GM18517 (cell line): ENCODE data around the gene SAMD4A.

ENCODE experiments used
- ATAC-seq: cut with Tn5 transposase; IDR thresholded peaks from one replicate; pipeline ENCODE4 v1.9.1; 2021; ENCODE audit warnings: mild to moderate bottlenecking, moderate library complexity; ENCODE audit not compliant: unreplicated experiment

Gene SAMD4A

DNA sequence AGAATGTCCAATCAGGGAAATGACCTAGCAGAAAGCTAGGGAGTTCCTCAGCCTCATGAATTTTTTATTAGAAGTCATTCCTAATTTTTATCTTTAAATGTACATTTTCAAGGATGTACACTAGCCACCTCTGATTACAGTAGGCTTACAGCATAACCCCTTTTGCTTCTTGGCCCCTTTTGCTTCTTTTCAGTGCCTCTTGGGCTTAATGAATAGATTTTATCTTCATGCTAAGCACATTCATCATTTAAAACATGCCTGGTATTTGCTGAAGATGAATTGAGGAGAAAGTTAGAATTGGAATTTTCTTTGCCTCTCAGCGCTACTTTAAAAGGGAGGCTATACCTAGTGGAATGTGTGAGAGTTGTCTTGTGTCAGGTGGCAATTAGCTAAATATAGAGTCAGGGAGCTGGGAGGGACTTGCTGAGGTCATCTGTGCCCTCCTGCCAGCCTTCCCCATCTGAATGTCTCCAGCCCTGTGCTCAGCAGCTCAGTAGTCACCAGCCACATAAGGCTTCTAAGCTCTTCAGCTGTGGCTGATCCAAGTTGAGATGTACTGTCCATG is 132.1 kb downstream of the SAMD4A start:
- no peak for ATAC-seq

GRCh38 chr14:54699735-54700134 is 132.8 kb downstream of the SAMD4A start:
- no peak for ATAC-seq

DNA sequence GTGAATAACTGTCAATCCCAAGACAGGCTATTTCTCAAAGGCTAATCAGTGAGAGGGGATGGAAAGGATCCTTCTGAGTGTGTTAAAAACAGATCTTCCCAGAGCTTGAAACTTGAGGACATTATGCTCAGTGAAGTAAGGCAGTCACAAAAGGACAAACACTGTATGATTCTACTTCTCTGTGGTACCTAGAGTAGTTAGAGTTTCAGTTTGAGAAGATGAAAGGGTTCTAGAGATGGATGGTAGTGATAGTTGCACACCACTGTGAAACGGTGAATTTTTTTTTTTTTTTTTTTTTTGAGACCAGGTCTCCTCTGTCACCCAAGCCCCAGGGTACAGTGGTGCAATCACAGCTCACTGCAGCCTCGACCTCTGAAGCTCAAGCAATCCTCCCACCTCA is 133.8 kb downstream of the SAMD4A start:
- ATAC-seq = no peak

DNA sequence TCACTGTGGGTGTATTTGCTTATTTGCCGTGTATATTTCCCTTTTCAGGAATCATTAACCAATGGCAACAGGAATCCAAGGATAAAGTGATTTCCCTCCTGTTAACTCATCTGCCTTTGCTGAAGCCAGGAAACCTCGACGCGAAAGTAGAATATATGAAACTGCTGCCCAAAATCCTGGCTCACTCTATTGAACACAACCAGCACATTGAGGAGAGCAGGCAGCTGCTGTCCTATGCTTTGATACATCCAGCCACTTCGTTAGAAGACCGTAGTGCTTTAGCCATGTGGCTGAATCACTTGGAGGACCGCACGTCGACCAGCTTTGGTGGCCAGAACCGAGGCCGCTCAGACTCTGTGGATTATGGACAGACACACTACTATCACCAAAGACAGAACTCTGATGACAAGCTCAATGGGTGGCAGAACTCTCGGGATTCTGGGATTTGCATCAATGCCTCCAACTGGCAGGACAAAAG is 135.1 kb downstream of the SAMD4A start:
- no peak for ATAC-seq

- no peak for ATAC-seq
These were observed 135.6 kb downstream of the SAMD4A start for GRCh38 chr14:54702492-54702891.

- no peak for ATAC-seq
These were observed 136.2 kb downstream of the SAMD4A start for GRCh38 chr14:54703082-54703481.

DNA sequence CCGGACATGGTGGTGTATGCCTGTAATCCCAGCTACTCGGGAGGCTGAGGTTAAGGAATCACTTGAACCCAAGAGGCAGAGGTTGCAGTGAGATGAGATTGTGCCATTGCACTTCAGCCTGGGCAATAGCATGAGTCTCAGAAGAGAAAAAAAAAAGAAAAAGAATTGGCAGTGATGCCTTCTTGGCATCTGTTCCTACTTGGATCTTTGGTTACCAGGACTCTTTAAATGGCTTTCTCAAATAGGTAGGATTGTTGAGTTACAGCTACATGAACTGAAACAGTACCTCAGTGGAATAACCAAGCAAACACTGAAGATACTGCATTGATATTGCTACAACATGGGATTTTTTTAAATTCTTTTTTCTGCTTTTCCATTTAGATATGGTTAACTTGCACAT is 136.8 kb downstream of the SAMD4A start:
- ATAC-seq = no peak

- ATAC-seq = no peak
These were observed 137.8 kb downstream of the SAMD4A start for GRCh38 chr14:54704768-54705167.

DNA sequence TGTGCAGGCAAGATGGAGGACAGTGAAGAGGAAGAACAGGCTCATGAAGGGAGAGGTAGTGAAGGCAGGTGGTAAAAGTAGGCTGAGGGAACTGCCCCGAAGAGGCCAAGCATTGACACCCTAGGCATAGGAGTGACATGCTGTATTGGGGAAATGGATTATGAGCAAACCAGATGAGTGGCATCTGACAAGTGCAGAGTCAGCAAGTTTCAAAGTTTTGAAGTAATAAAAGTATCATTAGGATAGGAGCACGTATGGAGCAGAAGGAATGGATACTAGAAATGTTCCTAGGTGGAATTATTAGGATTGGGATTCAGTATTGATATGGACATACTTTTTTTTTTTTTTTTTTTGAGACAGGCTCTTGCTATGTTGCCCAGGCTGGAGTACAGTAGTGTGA is 139.8 kb downstream of the SAMD4A start:
- no peak for ATAC-seq

DNA sequence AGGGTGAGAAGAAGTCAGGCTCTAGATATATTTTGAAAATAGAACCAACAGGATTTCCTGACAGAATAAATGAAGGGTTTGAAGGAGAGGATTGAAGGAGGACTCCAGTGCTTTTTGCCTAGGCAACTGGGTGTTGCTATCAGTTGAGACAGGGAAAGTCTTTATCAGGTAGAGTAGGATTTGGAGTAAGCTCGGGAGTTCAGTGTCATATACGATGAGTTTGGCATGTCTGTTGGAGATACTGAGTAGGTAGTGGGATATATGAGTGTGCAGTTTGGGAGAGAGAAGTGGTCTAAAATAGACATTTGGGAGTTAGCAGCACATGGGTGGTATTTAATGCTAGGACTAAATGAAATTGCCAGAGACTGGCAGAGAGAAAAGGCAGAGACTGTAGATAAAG is 141.2 kb downstream of the SAMD4A start:
- no peak for ATAC-seq

GRCh38 chr14:54708982-54709381 is 142.1 kb downstream of the SAMD4A start:
- no peak for ATAC-seq

GRCh38 chr14:54709444-54709843 is 142.5 kb downstream of the SAMD4A start:
- peak; percentile 86 for ATAC-seq

DNA sequence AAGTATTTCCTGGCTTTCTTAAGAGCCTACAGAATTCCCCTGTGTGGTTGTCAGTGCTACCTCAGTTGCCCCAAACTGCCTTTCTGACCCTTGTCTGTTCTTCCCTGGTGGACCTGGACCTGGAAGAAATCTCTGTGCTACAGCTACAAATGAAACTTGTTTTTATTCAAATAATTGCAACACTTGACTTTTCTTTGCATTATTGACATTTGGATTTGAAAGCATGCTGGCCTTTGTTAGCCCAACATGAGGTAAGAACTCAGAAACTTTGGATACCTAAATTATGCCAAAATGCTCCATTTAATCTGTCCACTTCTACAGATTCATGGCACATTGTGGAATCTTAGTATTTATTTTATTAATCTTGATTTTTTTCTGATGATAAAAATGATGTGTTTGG is 142.9 kb downstream of the SAMD4A start:
- ATAC-seq = no peak

- ATAC-seq = no peak
These were observed 144.4 kb downstream of the SAMD4A start for GRCh38 chr14:54711312-54711711.

GRCh38 chr14:54711812-54712464 is 145.0 kb downstream of the SAMD4A start:
- no peak for ATAC-seq

DNA sequence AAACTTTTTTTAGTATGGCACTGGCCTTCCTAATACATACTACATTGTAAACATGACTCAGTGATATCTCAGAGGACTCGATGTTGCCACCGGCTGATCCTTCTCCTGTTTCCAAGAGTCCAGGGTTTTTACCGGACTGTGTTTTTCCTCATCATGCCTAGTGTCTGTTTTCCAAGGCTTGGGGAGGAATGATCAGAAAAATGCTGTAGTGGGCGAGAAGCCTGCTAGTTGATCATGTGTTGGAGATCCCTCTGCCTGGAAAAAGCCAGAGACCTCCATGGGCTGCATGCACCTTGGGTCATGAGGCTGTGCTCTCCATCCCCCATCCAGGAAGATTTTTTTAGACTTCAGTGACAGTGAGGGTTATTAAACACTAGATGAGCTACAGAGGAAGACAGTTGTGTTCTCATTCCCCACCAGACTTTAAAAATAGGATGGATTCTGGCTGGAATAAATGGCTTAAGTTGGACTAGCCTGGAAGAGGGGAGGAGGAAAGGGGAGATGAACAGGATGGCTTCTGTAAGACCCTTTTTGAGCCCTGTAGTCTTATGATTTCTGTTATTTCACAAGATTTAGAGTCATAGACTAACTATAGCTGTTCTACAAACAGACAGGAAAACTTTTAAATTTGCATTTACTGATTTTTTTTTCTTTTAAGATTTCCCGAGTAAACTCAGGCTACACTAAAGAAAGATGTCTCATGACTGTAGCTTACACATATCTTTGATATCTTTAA is 145.7 kb downstream of the SAMD4A start:
- ATAC-seq = no peak

DNA sequence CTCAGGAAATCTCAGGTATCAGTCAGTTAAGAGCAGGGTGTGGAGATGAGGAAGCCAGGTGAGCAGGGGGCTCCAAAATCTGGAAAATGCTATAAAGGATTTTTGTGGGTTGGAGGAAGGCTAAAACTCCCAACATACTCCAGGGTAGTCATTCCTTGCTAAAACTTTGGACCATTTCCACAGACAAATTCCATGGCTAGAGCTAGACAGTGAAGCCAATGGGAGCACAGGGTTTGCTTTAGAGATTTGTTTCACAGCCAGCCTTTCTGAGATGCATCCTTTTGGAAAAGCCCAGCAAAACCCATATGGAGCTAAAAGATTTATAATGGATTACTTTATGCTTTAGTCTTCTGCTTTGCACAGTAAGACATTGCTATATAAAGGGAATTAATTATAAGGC is 146.5 kb downstream of the SAMD4A start:
- no peak for ATAC-seq

DNA sequence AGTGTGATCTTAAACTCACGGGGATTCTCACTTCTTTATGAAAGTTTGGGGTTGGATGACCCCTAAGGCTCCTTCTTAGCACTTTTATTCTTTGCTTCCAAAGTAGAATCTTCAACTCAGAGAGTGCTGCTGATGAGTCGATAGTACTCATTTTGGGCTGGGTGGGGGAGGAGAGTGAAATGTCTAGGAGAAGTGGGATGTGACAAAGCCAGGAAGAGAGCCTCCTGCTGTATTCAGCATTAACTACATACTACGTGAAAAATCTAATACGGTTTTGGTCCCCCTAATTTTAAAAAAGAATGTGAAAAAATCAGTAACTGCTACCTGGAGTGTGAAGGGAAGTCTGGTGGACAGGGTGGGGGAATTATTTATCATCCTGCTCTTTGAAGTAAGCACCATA is 148.3 kb downstream of the SAMD4A start:
- no peak for ATAC-seq

- no peak for ATAC-seq
These were observed 148.9 kb downstream of the SAMD4A start for GRCh38 chr14:54715811-54716210.

GRCh38 chr14:54716862-54717261 is 149.9 kb downstream of the SAMD4A start:
- ATAC-seq = no peak

DNA sequence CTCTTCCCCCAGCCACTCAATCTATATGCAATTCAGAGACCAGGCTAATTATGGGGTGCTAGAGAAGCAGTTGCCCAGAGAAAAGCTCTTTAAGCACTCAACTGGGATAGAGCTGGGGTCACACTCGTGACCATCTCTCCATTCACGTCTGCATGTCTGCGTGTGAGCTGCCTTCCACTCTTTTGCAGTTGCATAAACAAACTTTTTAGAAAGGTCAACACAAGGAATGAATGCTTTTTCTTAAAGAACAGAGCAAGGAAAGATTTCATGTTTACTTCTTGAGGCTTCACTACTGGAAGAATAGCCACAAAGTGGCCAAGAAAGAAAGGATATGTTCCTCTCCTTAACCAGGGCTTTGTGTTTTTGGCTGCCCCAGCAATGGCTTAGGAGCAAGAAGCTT is 151.1 kb downstream of the SAMD4A start:
- no peak for ATAC-seq

DNA sequence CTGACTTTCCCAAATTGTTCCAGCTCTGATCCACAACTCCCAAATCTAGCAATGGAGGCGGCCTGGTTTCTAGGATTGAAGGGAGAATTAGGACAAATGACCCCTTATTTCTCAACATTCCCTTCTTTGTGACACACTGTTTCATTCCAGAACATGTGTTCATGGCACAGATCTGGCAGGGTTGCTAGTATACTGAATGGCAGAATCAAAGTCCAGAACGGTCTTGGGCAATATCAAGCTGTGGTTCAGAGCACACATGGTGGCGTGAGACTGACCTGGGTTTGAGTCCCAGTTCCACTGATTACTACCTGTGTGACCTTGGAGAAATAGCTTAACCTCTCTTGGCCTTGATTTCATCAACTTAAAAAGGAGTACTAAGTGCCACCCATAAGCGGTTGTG is 152.5 kb downstream of the SAMD4A start:
- no peak for ATAC-seq
